Endothelial cell (in vitro differentiated cells): ENCODE results near the gene CDYL. TPM values are rescaled to one million over a fixed set of nuclear protein-coding genes. Genes with fewer than 3 reads are reported as not detected.

Source experiments
- DNase-seq: peaks from one replicate; pipeline ENCODE4 v3.0.0; 2021; ENCODE audit warnings: low spot score
- H3K27ac Mint-ChIP-seq: one replicate; pipeline ENCODE4 v1.8.0; 2021; ENCODE audit warnings: mixed read lengths, inconsistent platforms; ENCODE audit not compliant: unreplicated experiment
- H3K27me3 Mint-ChIP-seq: one replicate; pipeline ENCODE4 v1.8.0; 2021; ENCODE audit warnings: mild to moderate bottlenecking, moderate library complexity, mixed read lengths, inconsistent platforms; ENCODE audit not compliant: unreplicated experiment
- H3K36me3 Mint-ChIP-seq: one replicate; pipeline ENCODE4 v1.8.0; 2021; ENCODE audit warnings: mild to moderate bottlenecking, low read depth, mixed read lengths, inconsistent platforms; ENCODE audit not compliant: unreplicated experiment
- H3K4me1 Mint-ChIP-seq: one replicate; pipeline ENCODE4 v1.8.0; 2021; ENCODE audit warnings: mild to moderate bottlenecking, mixed read lengths, inconsistent platforms; ENCODE audit not compliant: unreplicated experiment
- H3K4me3 Mint-ChIP-seq: one replicate; pipeline ENCODE4 v1.8.0; 2021; ENCODE audit warnings: mild to moderate bottlenecking, mixed read lengths, inconsistent platforms; ENCODE audit not compliant: unreplicated experiment
- H3K9me3 Mint-ChIP-seq: one replicate; pipeline ENCODE4 v1.8.0; 2021; ENCODE audit warnings: mixed read lengths, inconsistent platforms; ENCODE audit not compliant: unreplicated experiment
- CTCF ChIP-seq: fragments of 200-600 bp; sonication (generic); IDR thresholded peaks from one replicate; pipeline ENCODE4 v1.5.0; 2021; ENCODE audit warnings: antibody characterized with exemption; ENCODE audit not compliant: unreplicated experiment
- total RNA-seq: library from RNA; stranded (reverse); fragmentation: NEBNext Ultra II Directional; extraction: Animal tissue kit (Norgen Biotek cat#: 25700); gene quantifications from one replicate; pipeline ENCODE4 v1.2.1, GENCODE V29; 2021; ENCODE audit not compliant: unreplicated experiment

Gene CDYL
- total RNA-seq, 1 donor from 2014 or later, result 66.7 TPM

- Mint-ChIP-seq H3K9me3 (no peaks in the 10 kb centered on the region), H3K4me1 (no peaks in the 10 kb centered on the region), H3K27ac (no peak overlapping the region), H3K36me3 (no peaks in the 10 kb centered on the region), H3K27me3 (peaks cover 5% of the 10 kb centered on the region), H3K4me3 (no peak overlapping the region)
- no peak for TF ChIP-seq CTCF
- no peak for DNase-seq
Measured at GRCh38 chr6:4728436-4728769, 47.8 kb upstream of the CDYL start.

- Mint-ChIP-seq H3K27me3 (peaks cover 5% of the 10 kb centered on the region), H3K4me1 (no peaks in the 10 kb centered on the region), H3K4me3 (no peak overlapping the region), H3K9me3 (no peaks in the 10 kb centered on the region), H3K27ac (no peak overlapping the region), H3K36me3 (no peaks in the 10 kb centered on the region)
- TF ChIP-seq CTCF, result no peak
- no peak for DNase-seq
Measured at GRCh38 chr6:4728926-4729325, 47.3 kb upstream of the CDYL start.

- Mint-ChIP-seq H3K9me3 (no peaks in the 10 kb centered on the region), H3K27ac (no peak overlapping the region)
- no peak for TF ChIP-seq CTCF
Measured at GRCh38 chr6:4731996-4732395, 44.2 kb upstream of the CDYL start.

GRCh38 chr6:4732691-4733315 is 43.4 kb upstream of the CDYL start:
- DNase-seq, result no peak
- Mint-ChIP-seq H3K9me3 (no peaks in the 10 kb centered on the region), H3K4me3 (no peak overlapping the region), H3K36me3 (no peaks in the 10 kb centered on the region), H3K4me1 (no peaks in the 10 kb centered on the region), H3K27ac (no peak overlapping the region), H3K27me3 (peaks cover 3% of the 10 kb centered on the region)
- TF ChIP-seq CTCF, result no peak

More at GRCh38 chr6:4731996-4732395, 44.2 kb upstream of the CDYL start:
- no peak for DNase-seq
- Mint-ChIP-seq H3K4me3 (no peak overlapping the region), H3K4me1 (no peaks in the 10 kb centered on the region), H3K36me3 (no peaks in the 10 kb centered on the region), H3K27me3 (peaks cover 3% of the 10 kb centered on the region)

- no peak for DNase-seq
- no peaks in the 10 kb centered on the region for H3K9me3 Mint-ChIP-seq
- H3K27me3 Mint-ChIP-seq, result peaks cover 3% of the 10 kb centered on the region
- H3K27ac Mint-ChIP-seq, result no peak overlapping the region
- TF ChIP-seq CTCF, result no peak
- no peak overlapping the region for H3K4me3 Mint-ChIP-seq
- no peaks in the 10 kb centered on the region for H3K4me1 Mint-ChIP-seq
- H3K36me3 Mint-ChIP-seq, result no peaks in the 10 kb centered on the region
Measured at GRCh38 chr6:4736371-4736873, 39.8 kb upstream of the CDYL start.
